HG03558 (cell line): ENCODE data around the gene CAMK2B.

Source experiments
- ATAC-seq: cut with Tn5 transposase; IDR thresholded peaks from one replicate; pipeline ENCODE4 v1.9.1; 2021; ENCODE audit warnings: moderate number of reproducible peaks; ENCODE audit not compliant: unreplicated experiment; ENCODE audit errors: extremely low read depth

The CAMK2B gene

GRCh38 chr7:44331682-44332081 lies 6.3 kb upstream of the CAMK2B start:
- no peak for ATAC-seq

GRCh38 chr7:44330331-44330730 lies 4.9 kb upstream of the CAMK2B start:
- ATAC-seq, result no peak

- no peak for ATAC-seq
Measured at GRCh38 chr7:44329888-44330287, 4.5 kb upstream of the CAMK2B start.

- no peak for ATAC-seq
Measured at GRCh38 chr7:44329081-44329480, 3.7 kb upstream of the CAMK2B start.

GRCh38 chr7:44327981-44328380 lies 2.6 kb upstream of the CAMK2B start:
- ATAC-seq, result no peak

GRCh38 chr7:44326261-44327125 lies 1.1 kb upstream of the CAMK2B start:
- no peak for ATAC-seq

GRCh38 chr7:44325811-44326241 lies 432 bp upstream of the CAMK2B start:
- ATAC-seq, result no peak

GRCh38 chr7:44324481-44325200 lies 753 bp downstream of the CAMK2B start:
- no peak for ATAC-seq

GRCh38 chr7:44324204-44324480 lies 1.3 kb downstream of the CAMK2B start:
- ATAC-seq, result no peak

GRCh38 chr7:44323381-44324203 lies 1.8 kb downstream of the CAMK2B start:
- no peak for ATAC-seq

GRCh38 chr7:44322631-44323363 lies 2.6 kb downstream of the CAMK2B start:
- ATAC-seq, result no peak

- ATAC-seq, result no peak
Measured at GRCh38 chr7:44321796-44322195, 3.6 kb downstream of the CAMK2B start.

- ATAC-seq, result no peak
Measured at GRCh38 chr7:44320794-44321371, 4.5 kb downstream of the CAMK2B start.

- no peak for ATAC-seq
Measured at GRCh38 chr7:44320141-44320540, 5.3 kb downstream of the CAMK2B start.

GRCh38 chr7:44318332-44318731 lies 7.1 kb downstream of the CAMK2B start:
- ATAC-seq, result no peak

GRCh38 chr7:44315301-44315903 lies 10.0 kb downstream of the CAMK2B start:
- no peak for ATAC-seq

- ATAC-seq, result no peak
Measured at GRCh38 chr7:44313621-44314031, 11.8 kb downstream of the CAMK2B start.

- ATAC-seq, result no peak
Measured at GRCh38 chr7:44313016-44313415, 12.4 kb downstream of the CAMK2B start.
